Suppressor macrophage treated with lipopolysaccharide for 4 hours (primary cell): Measurements from ENCODE around the gene PCF11.

ENCODE experiments used
- DNase-seq: peaks from one replicate; pipeline ENCODE4 v3.0.0-alpha.2; 2020

PCF11 gene

DNA sequence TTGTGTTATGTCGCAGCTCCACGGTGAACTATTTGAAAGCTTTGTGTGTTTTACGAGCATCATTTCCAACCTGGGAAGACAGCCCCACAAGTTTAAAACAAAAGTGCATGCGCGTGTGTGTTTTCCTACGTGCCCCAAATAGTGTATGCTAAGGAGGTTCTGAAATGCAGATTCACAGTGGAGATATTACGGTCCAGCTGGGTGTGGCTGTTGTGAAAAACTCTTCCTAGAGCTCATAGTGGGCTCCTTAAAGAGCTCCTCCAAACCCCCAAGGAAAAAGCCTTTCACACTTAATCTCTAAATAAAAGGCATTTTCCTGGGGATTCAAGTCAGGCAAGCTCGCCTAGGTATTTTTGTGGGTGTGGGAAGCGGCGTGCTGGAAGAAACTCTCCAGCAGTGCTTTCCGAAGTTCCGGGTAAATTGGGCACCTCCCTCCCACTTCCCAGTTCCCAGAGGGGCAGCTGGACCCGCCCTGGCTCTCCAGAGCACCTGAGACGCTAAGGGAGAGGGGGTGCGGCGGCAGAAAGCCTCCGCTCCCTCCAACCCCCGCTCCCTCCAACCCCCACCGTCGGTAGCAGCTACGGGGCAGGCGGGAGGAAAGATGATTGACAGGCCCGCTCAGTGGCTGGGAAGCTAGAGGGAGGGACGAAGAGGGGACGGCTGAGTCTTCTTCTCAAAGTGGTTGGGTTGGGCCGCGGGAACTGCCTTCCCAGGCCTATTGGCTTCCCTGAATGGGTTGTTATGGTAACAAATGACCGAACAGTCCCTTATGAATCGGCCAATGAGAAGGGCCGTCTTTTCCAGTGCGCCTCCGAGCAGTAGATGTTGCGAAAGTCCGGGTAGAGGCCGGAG, 561 bp upstream of the PCF11 start:
- peak; percentile 100 for DNase-seq

GRCh38 chr11:83157594-83158356, 844 bp downstream of the PCF11 start:
- peak; percentile 80 for DNase-seq

DNA sequence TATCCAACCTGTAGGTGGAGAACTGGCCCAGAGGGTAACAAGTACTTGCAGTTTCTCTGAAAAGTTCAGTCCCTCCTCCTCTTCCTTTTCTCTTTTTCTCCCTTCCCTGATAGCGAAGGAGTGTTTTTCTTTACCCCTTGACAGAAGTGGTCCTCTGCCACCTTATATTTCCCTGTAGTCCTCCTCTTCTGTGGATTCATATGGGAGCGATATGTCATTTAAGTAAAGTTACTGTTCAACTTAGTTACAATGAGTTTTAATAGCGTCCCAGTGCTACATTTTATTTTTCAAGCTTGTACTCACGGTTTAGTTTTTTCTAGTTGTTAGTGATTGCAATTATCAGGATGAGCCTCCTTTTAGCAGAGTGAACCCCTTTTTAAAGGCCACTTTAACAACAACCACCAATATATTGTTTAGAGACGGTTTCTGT, 1.4 kb downstream of the PCF11 start:
- no peak for DNase-seq

GRCh38 chr11:83158965-83159901, 2.3 kb downstream of the PCF11 start:
- DNase-seq, result no peak

DNA sequence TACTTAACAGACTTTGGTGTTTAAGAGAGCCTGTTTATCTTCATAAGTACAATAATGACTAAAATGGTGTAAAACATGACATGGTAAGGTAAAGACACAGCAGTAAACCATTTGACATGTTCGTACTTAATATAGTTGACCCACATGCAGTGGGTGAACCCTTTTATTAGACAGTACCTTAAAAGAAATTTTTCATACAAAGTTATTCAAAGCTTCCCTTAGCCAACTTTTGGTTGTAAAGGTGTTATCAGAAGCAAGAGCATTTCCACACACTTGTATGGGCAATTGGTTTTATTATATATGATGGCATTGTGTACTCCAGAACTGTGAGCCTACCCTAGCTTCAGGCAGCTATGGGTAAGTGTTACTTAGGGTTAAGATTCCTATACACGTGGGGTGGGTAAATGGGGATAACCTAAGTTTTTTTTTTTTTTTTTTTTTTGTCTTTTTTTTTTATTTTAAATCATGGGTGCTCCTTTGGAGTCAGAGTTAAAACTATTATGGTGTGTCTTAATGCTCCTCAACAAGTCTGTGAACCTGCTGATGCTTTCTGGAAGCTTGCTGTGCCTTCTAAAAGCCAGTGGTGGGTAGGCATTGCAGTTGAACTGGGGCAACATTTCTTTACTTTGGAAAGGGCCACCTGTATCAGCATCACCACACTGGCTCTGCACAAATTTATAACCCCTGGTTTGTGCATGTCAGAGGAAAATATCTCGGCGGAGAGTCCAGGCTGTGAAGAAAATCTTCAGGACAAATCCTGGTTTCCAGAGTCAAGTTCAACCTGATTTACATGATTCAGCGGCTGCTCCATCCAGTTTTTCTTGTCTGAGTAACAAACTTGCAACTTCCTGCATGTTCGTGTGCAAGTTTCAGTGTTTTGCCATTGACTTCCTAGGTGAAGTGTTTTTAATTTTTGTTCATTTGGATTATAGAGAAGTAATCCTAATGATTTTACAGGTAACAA, 3.3 kb downstream of the PCF11 start:
- peak; percentile 30 for DNase-seq

DNA sequence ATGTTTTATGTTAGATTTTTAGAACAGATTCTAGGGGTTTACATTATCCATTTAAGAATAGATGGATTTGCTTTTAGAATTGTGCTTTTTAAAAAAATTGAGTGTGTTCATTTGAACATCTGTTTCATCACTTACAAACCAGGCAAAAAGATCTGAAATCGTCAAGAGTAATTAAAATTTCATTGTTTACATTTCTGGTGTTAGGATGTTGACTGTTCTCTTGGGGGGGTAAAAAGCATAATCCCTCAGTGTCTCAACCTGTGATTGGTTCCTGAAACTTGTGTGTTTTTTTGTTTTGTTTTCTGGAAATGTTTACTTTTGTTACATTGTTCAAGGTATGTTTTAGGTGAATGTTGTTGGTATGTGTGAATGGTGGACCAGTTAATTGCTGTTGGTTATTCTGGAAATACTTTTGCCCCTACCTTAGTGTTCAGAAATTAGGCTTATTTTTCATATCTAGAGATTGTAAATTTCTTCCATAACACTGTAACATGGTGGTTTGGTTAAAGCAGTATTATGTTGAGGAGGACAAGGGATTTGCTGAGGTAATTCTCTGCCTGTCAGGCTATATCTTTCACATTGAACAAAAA, 4.8 kb downstream of the PCF11 start:
- DNase-seq, result no peak

DNA sequence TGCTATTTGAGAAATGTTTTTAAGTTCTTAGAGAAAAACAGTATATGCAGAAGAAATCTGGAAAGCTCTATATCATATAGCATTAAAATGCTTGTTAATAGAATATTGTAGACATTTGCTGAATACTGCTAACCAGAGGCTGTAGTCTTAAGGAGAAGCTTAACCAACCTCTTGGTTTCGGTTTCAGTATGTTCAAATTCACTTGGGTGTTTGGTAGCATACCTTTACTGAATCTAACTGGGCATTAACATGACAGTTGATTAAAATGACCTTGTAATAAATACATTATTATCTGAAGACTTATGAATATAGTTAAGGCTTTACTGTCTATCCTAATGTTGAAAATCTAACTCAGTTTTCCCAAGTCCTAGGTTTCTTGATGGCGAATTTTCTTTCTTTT, 5.4 kb downstream of the PCF11 start:
- DNase-seq, result peak; percentile 47

GRCh38 chr11:83166193-83166866, 9.4 kb downstream of the PCF11 start:
- no peak for DNase-seq

GRCh38 chr11:83168756-83169155, 11.8 kb downstream of the PCF11 start:
- DNase-seq, result no peak

GRCh38 chr11:83170865-83171264, 13.9 kb downstream of the PCF11 start:
- DNase-seq, result no peak

DNA sequence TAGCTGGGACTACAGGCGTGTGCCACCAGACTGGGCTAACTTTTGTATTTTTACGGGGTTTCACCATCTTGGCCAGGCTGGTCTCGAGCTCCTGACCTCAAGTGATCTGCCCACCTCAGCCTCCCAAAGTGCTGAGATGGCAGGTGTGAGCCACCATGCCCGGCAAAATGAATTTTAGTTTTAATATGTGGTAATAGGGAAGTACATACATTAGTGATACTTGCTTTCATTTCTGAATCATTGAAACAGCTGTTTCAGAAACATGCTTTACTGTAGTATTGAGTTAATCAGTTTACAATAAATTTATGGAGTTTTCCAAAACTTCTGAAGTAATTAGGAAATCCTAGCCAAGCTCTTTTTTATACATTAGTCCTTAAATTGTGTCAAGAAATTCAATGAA, 15.6 kb downstream of the PCF11 start:
- DNase-seq, result peak; percentile 34

DNA sequence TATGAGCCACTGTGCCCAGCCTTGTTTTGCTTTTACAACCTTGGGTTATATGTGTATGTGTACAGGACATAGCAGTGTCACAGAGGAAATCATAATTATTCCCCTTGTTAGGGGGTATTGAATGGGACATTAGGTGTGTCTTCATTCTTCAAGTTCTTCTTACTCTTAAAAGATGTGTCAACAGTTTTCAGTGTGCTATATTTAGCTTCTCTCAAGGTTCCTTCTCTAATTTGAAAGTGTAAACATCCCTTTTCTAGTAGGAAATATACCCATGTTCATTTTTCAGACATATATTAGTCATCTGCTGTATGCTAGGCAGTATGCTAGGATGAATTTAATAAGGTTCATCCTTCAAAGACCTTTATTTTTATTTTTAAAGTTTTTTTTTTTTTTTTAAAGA, 17.1 kb downstream of the PCF11 start:
- peak; percentile 23 for DNase-seq

DNA sequence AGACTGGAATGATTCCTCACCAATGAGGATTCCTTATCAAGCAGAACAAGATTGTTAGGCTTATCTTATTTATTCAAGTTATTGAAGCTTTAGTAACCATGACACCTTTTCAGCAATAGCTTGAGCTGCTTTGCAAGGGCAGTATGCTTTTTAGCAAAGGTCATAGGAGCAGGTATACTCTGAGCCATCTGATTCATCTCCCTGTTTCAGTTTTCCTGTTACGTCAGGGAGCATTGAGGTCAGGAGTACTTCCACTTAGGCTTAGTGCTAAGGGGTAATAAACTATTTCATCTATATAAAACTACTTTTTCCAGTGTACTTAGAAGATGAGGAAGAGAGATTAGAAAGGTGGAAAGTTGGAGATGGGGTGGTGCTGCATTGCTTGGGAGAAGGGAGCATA, 18.9 kb downstream of the PCF11 start:
- no peak for DNase-seq

- no peak for DNase-seq
These were observed 24.9 kb downstream of the PCF11 start for GRCh38 chr11:83181815-83182214.

GRCh38 chr11:83185767-83186166, 28.8 kb downstream of the PCF11 start:
- no peak for DNase-seq

- no peak for DNase-seq
These were observed 30.5 kb downstream of the PCF11 start for GRCh38 chr11:83187465-83187864.

DNA sequence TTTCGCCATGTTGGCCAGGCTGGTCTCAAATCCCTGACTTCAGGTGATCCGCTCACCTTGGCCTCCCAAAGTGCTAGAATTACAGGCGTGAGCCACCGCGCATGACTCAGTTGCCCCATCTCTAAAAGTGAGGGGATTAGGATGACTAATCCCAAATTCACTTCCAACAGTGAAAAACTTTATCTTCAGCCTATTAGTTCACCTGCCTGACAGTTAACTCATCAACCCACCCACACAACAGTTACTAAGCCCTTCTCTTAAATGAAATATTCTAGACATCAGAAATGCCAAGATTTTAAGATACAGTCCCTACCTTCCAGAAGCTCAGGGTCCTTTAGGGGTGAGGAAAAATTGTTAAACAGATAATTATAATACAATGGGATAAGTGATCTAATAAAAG, 34.6 kb downstream of the PCF11 start:
- no peak for DNase-seq

DNA sequence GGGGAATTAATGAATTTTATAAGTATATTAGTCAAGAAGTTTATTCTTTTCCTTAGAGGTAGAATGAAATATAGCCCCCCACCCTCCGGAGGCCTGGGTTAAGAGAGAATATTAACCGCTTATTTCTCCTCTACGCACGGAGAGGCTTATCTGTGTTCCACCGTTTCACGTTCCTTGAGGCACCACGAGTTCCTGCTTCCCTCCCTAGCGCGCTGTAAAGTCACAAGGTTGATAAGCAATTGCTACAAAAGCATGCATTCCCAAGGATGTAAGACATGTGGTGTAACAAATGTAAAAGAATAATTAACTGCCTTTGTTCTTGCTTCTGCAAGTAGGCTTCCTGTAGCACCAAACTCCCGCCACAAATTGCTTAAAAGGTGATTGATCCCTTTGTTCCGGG, 35.1 kb downstream of the PCF11 start:
- no peak for DNase-seq

DNA sequence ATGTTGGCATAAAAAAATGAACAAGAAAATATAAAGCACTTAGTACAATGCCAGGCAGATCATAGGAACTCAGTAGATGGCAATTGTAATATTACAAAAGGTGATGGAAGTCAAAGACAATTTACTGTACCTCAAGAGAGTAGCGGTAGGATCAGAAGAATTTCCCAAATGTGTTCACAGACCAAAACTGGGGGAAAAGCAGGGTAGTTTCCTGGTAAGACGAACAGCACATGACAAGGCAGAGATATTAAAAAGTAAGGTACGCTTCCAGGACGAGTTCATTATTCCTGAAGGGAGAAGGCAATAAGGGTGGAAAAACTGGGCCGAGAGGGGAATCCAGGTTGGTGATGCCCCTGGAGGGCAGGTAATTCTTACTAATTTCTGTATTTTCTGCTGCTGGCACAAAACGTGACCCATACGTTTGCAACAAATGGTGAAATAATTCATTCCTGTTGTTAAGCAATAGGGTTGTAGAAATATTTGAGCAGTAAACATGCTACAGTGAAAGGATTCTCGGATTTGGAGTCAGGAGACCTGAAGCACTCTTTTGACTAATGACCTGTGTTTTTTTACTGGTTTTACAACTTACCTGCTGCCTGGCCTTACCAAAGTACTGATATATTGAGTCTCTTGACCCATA, 35.8 kb downstream of the PCF11 start:
- peak; percentile 33 for DNase-seq
